H9 (cell line): ENCODE results near the gene DENND1A. TPM values are rescaled to one million over a fixed set of nuclear protein-coding genes. Genes with fewer than 3 reads are reported as not detected.

Source experiments
- DNase-seq: peaks from one replicate; pipeline ENCODE4 v3.0.0-alpha.2; 2017
- H2AFZ ChIP-seq: one replicate; pipeline ENCODE4 v1.6.1; 2013; ENCODE audit warnings: mild to moderate bottlenecking, low read length, control low read depth, moderate library complexity
- H2AK5ac ChIP-seq: 2 replicates; pipeline ENCODE4 v1.6.1; 2013; ENCODE audit warnings: low read length, control low read depth, mixed read lengths; ENCODE audit not compliant: insufficient read length
- H2BK120ac ChIP-seq: one replicate; pipeline ENCODE4 v1.6.1; 2013; ENCODE audit warnings: low read depth, mild to moderate bottlenecking, low read length, control low read depth, inconsistent platforms; ENCODE audit not compliant: poor library complexity, severe bottlenecking
- H2BK12ac ChIP-seq: 2 replicates; pipeline ENCODE4 v1.6.1; 2013; ENCODE audit warnings: low read length, control low read depth, mixed read lengths, low read depth; ENCODE audit not compliant: insufficient read length
- H2BK15ac ChIP-seq: 2 replicates; pipeline ENCODE4 v1.6.1; 2013; ENCODE audit warnings: low read depth, low read length, control low read depth
- H2BK20ac ChIP-seq: one replicate; pipeline ENCODE4 v1.6.1; 2013; ENCODE audit warnings: low read depth, mild to moderate bottlenecking, low read length, control low read depth, inconsistent platforms; ENCODE audit not compliant: poor library complexity, severe bottlenecking
- H2BK5ac ChIP-seq: 2 replicates; pipeline ENCODE4 v1.6.1; 2013; ENCODE audit warnings: low read length, control low read depth, mixed read lengths; ENCODE audit not compliant: insufficient read length
- H3K14ac ChIP-seq: 2 replicates; pipeline ENCODE4 v1.6.1; 2013; ENCODE audit warnings: low read length, control low read depth; ENCODE audit not compliant: insufficient read depth
- H3K18ac ChIP-seq: 2 replicates; pipeline ENCODE4 v1.6.1; 2013; ENCODE audit warnings: low read depth, mild to moderate bottlenecking, mixed read lengths, low read length, control low read depth; ENCODE audit not compliant: insufficient read length
- H3K23ac ChIP-seq: 2 replicates; pipeline ENCODE4 v1.6.1; 2013; ENCODE audit warnings: low read length, control low read depth, mixed read lengths, low read depth; ENCODE audit not compliant: insufficient read length
- H3K23me2 ChIP-seq: 2 replicates; pipeline ENCODE4 v1.6.1; 2013; ENCODE audit warnings: low read depth, mild to moderate bottlenecking, mixed read lengths, low read length, control low read depth; ENCODE audit not compliant: insufficient read length, poor library complexity, severe bottlenecking
- H3K27ac ChIP-seq: 2 replicates; pipeline ENCODE4 v1.5.1; 2013; ENCODE audit warnings: low read length, control low read depth, mixed read lengths, low read depth; ENCODE audit not compliant: insufficient read length
- H3K27me3 ChIP-seq: 2 replicates; pipeline ENCODE4 v1.6.1; 2013; ENCODE audit warnings: low read length, control low read depth, inconsistent platforms; ENCODE audit not compliant: insufficient read depth
- H3K4ac ChIP-seq: 2 replicates; pipeline ENCODE4 v1.6.1; 2013; ENCODE audit warnings: low read depth, mild to moderate bottlenecking, control low read depth, inconsistent platforms, low read length, moderate library complexity
- H3K4me1 ChIP-seq: 2 replicates; pipeline ENCODE4 v1.6.1; 2013; ENCODE audit warnings: low read length, control low read depth, inconsistent platforms; ENCODE audit not compliant: insufficient read depth
- H3K4me2 ChIP-seq: 2 replicates; pipeline ENCODE4 v1.6.1; 2013; ENCODE audit warnings: low read length, control low read depth, mixed read lengths; ENCODE audit not compliant: insufficient read length, insufficient read depth
- H3K56ac ChIP-seq: 2 replicates; pipeline ENCODE4 v1.6.1; 2013; ENCODE audit warnings: low read depth, mild to moderate bottlenecking, mixed read lengths, low read length, control low read depth; ENCODE audit not compliant: insufficient read length
- H3K79me1 ChIP-seq: 2 replicates; pipeline ENCODE4 v1.6.1; 2013; ENCODE audit warnings: low read depth, mild to moderate bottlenecking, moderate library complexity, low read length, control low read depth, inconsistent platforms; ENCODE audit not compliant: insufficient read depth, poor library complexity, severe bottlenecking
- H3K79me2 ChIP-seq: 2 replicates; pipeline ENCODE4 v1.6.1; 2013; ENCODE audit warnings: low read length, control low read depth, inconsistent platforms; ENCODE audit not compliant: insufficient read depth
- H3K9ac ChIP-seq: 2 replicates; pipeline ENCODE4 v1.6.1; 2013; ENCODE audit warnings: low read length, control low read depth, mixed read lengths; ENCODE audit not compliant: insufficient read length; ENCODE audit errors: extremely low read depth
- H3K9me3 ChIP-seq: one replicate; pipeline ENCODE4 v1.6.1; 2013; ENCODE audit warnings: low read depth, low read length, inconsistent platforms; ENCODE audit not compliant: control insufficient read depth
- H3T11ph ChIP-seq: one replicate; pipeline ENCODE4 v1.6.1; 2013; ENCODE audit warnings: mild to moderate bottlenecking, low read length, control low read depth, inconsistent platforms
- H4K20me1 ChIP-seq: one replicate; pipeline ENCODE4 v1.6.1; 2013; ENCODE audit not compliant: control insufficient read depth, insufficient read length, insufficient read depth
- H4K5ac ChIP-seq: 2 replicates; pipeline ENCODE4 v1.6.1; 2013; ENCODE audit warnings: low read depth, mild to moderate bottlenecking, mixed read lengths, low read length, control low read depth; ENCODE audit not compliant: insufficient read length
- H4K8ac ChIP-seq: replicated peaks from 2 replicates; pipeline ENCODE4 v1.6.1; 2013; ENCODE audit warnings: low read length, control low read depth, mixed read lengths, low read depth; ENCODE audit not compliant: insufficient read length
- H4K91ac ChIP-seq: 2 replicates; pipeline ENCODE4 v1.6.1; 2013; ENCODE audit warnings: low read depth, mild to moderate bottlenecking, moderate library complexity, mixed read lengths, low read length, control low read depth; ENCODE audit not compliant: insufficient read length
- H3K27ac Mint-ChIP-seq, 3 experiments: 2 replicates in 2 of 3; 3 replicates in 1 of 3; pipeline ENCODE4 v1.8.0; 2020 to 2021; ENCODE audit warnings: mixed read lengths in 3 of 3, mild to moderate bottlenecking in 1 of 3, moderate library complexity in 1 of 3
- H3K27me3 Mint-ChIP-seq: 2 replicates; pipeline ENCODE4 v1.8.0; 2021; ENCODE audit warnings: low read depth, mild to moderate bottlenecking, moderate library complexity, mixed read lengths
- H3K36me3 Mint-ChIP-seq, 3 experiments: 2 replicates in 2 of 3; 3 replicates in 1 of 3; pipeline ENCODE4 v1.8.0; 2020 to 2021; ENCODE audit warnings: low read depth in 3 of 3, mixed read lengths in 3 of 3; ENCODE audit not compliant: insufficient read depth in 1 of 3
- H3K4me1 Mint-ChIP-seq, 2 experiments: 2 replicates each; pipeline ENCODE4 v1.8.0; 2020; ENCODE audit warnings: mixed read lengths in 2 of 2
- H3K4me3 Mint-ChIP-seq, 2 experiments: 2 replicates in 1 of 2; 3 replicates in 1 of 2; pipeline ENCODE4 v1.8.0; 2020 to 2021; ENCODE audit warnings: mild to moderate bottlenecking in 2 of 2, mixed read lengths in 2 of 2, moderate library complexity in 1 of 2
- H3K9me3 Mint-ChIP-seq, 2 experiments: 2 replicates in 1 of 2; 3 replicates in 1 of 2; pipeline ENCODE4 v1.8.0; 2020; ENCODE audit warnings: mild to moderate bottlenecking in 2 of 2, mixed read lengths in 2 of 2, moderate library complexity in 1 of 2
- CTCF ChIP-seq: fragments of 200-600 bp; sonication (generic); conservative IDR thresholded peaks from 3 replicates; pipeline ENCODE4 v1.8.0; 2021; ENCODE audit warnings: antibody characterized with exemption, mild to moderate bottlenecking
- WGBS: extraction: QIAGEN DNeasy Blood & Tissue Kit; methylation state at CpG from one replicate; pipeline ENCODE4 v1.1.7; 2013; ENCODE audit warnings: missing lambda C conversion rate, low lambda C conversion rate, mixed read lengths; ENCODE audit not compliant: insufficient read length; ENCODE audit errors: extremely low coverage; 5-methylcytosine and 5-hydroxymethylcytosine counted together
- total RNA-seq: library from RNA; stranded (reverse); gene quantifications from 2 replicates; pipeline ENCODE4 v1.2.1, GENCODE V29; 2021

Gene DENND1A
- total RNA-seq, 1 experiment from 2014 or later = 20.4 TPM

DNA sequence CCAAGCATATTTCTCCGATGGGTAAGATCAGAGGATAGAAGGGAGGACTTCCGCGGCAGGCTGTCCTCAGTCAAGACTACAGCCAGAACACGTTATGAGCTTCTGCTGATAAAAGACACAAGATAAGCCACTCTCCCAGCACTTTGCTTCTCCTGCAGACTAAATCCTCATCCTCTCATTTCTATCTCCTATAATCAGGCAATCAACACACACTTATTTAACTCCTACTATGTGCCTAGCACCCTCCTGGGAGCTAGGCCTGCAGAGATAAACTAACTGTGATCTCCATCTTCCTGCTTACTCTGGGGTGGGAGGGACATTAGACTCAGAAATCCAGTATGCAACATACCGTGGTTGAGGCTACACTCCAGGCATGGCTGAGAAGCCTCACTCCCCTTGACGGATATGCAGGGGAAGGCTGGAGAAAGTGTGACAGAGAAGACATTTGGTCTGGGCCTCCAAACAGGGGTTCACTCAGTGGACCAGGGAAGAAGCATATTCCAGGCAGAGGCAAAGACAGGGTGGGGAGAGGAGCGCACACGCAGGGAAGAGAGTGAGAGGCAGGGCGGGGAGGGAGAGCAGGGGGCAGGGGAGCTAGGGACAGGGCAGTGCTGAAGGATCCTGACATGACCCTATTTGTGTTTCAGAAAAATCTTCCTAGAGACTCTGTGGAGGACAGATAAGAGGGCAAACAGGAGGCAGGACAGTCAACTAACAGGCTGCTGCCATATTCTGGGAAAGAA is 274.1 kb downstream of the DENND1A start:
- H4K20me1 ChIP-seq = peaks cover 2% of the 10 kb centered on the region
- H3K4me3 Mint-ChIP-seq = no peak overlapping the region
- TF ChIP-seq CTCF = no peak

More for the DNA sequence above, 274.1 kb downstream of the DENND1A start:
- Mint-ChIP-seq H3K9me3 (no peaks in the 10 kb centered on the region), H3K36me3 (peaks cover 2 to 8% (median 8%) of the 10 kb centered on the region in 3 experiments; a peak in 4 of 7 replicates), H3K27me3 (no peaks in the 10 kb centered on the region), H3K4me1 (peaks cover 23 to 34% of the 10 kb centered on the region in 2 experiments), H3K27ac (peak overlapping the region in 1 of 3 experiments; percentile 74; a peak in 1 of 7 replicates)
- Histone ChIP-seq H3K4me1 (0 out of 2 replicates have a peak, but pooled peaks cover 2% of the 10 kb centered on the region), H3K79me1 (no peaks in the 10 kb centered on the region), H3K27ac (no peak overlapping the region), H4K91ac (no peak overlapping the region), H3K27me3 (no peaks in the 10 kb centered on the region), H4K8ac (no peak overlapping the region), H3K56ac (no peak overlapping the region), H3K23ac (no peak overlapping the region), H2BK120ac (no peak overlapping the region), H3K9ac (no peak overlapping the region), H2AK5ac (no peak overlapping the region), H2BK15ac (no peak overlapping the region), H3K18ac (no peak overlapping the region), H2BK20ac (no peak overlapping the region), H3K9me3 (no peaks in the 10 kb centered on the region), H3K23me2 (no peaks in the 10 kb centered on the region), H4K5ac (no peak overlapping the region), H2AFZ (no peak overlapping the region), H2BK5ac (no peak overlapping the region), H3K4me2 (no peak overlapping the region), H3T11ph (no peak overlapping the region), H3K79me2 (no peaks in the 10 kb centered on the region), H2BK12ac (no peak overlapping the region), H3K14ac (no peak overlapping the region; the same call in 1 of the 2 replicates), H3K4ac (no peak overlapping the region)
- no CpG with 5 or more reads among the region's 9 CpGs for WGBS
- no peak for DNase-seq
